Measurements from ENCODE around the gene ERVFRD-1.
"Not testable (repeated sequence)": the region's sequence is repeated elsewhere in the genome, so short reads cannot be mapped to it uniquely, and the experiment has no call there.

ERVFRD-1 gene

DNA sequence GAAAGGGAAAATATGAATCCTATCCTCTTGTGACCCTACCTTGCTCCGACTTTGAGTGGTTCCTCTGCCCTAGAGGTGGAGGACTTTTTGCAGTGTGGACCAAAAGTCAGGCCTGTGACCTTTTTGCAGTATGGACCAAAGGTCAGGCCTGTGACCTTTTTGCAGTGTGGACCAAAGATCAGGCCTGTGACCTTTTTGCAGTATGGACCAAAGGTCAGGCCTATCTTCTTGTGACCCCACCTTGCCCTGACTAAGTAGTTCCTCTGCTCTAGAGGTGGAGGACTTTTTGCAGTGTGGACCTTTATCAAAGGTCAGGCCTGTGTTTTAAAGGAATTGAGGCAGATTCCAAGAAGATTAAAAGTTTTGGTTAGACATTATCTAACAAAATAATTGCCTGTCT is 10.9 kb upstream of the ERVFRD-1 start:
- POLR2A ChIA-PET = no interaction called here

DNA sequence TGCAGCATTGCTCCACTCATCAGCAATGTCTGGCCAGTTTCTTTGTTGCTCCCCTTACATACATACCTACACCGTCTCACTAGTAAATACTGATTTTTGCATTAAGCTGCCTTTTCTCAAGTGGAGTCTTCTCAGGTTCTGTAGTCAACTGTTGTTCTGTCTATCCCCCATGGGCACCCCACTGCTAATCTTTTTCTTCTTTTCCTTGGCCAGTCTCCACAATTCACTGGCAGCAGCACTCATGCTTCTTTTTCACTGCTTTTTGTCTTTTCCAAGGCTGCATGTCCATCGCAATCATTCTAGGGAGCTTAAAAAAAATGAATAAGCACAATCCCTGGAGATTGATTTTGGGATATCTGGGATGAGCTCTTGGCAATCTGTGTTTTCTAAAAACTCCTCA is 10.3 kb upstream of the ERVFRD-1 start:
- DNase-seq (ENCODE audit: low read depth, low spot score) = no peak
- CTCF ChIA-PET = interaction anchor here (0.5 to 2.1 kb wide), 2 partner anchors 10 to 374 kb away, joined by 3 to 9 read pairs; no protein-coding TSS in a partner anchor
- H3K4me3 ChIP-seq (ENCODE audit: low read depth, low read length) = no peak overlapping the region
- TF ChIP-seq, protein P1, sequence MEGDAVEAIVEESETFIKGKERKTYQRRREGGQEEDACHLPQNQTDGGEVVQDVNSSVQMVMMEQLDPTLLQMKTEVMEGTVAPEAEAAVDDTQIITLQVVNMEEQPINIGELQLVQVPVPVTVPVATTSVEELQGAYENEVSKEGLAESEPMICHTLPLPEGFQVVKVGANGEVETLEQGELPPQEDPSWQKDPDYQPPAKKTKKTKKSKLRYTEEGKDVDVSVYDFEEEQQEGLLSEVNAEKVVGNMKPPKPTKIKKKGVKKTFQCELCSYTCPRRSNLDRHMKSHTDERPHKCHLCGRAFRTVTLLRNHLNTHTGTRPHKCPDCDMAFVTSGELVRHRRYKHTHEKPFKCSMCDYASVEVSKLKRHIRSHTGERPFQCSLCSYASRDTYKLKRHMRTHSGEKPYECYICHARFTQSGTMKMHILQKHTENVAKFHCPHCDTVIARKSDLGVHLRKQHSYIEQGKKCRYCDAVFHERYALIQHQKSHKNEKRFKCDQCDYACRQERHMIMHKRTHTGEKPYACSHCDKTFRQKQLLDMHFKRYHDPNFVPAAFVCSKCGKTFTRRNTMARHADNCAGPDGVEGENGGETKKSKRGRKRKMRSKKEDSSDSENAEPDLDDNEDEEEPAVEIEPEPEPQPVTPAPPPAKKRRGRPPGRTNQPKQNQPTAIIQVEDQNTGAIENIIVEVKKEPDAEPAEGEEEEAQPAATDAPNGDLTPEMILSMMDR (IDR thresholded peaks at IDR 0.05; ENCODE audit: insufficient read depth, low read length, missing control alignments) = no peak
- POLR2A ChIA-PET = no interaction called here

More for the DNA sequence above, 10.9 kb upstream of the ERVFRD-1 start:
- no peak for DNase-seq (ENCODE audit: low read depth, low spot score)
- CTCF ChIA-PET = interaction anchor here (0.5 to 2.1 kb wide), 2 partner anchors 9 to 374 kb away, joined by 3 to 9 read pairs; no protein-coding TSS in a partner anchor
- TF ChIP-seq, protein P1 (IDR thresholded peaks at IDR 0.05; ENCODE audit: insufficient read depth, low read length, missing control alignments) = no peak
- H3K4me3 ChIP-seq (ENCODE audit: low read depth, low read length) = no peak overlapping the region

DNA sequence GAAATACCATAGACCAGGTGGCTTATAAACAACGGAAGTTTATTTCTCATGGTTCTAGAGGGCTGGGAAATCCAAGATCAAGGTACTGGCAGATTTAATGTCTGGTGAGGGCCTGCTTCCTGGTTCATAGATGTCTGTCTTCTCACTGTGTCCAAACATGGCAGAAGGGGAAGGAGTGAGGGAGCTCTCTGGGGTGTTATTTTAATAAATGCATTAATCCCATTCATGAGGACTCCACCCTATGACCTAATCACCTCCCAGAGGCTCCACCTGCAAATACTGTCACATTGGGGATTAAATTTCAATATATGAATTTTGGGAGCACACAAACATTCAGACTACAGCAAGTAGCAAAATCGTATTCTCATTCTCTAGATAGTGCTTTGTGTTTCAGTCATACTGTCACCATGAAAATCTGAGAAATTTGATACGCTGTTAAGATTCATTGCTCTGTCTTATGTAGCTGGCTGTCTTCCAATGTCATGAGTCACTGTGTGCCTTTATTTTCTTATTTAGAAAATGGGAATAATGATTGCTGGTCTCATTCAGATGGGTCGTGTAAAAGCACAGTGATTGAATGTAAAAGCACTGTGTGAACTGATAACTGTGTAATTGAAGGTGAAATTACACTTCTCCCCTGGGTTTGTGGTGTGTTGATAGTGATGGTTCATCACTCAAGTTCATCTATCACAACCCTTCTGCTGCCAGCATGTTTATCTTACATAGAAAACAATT is 8.9 kb upstream of the ERVFRD-1 start:
- TF ChIP-seq, protein P1 (IDR thresholded peaks at IDR 0.05; ENCODE audit: insufficient read depth, low read length, missing control alignments) = no peak
- ChIA-PET CTCF (interaction anchor here (1.0 to 2.1 kb wide), 3 partner anchors 375 to 389 kb away, joined by 3 to 9 read pairs (median 4); no protein-coding TSS in a partner anchor), POLR2A (no interaction called here)
- no peak overlapping the region for H3K4me3 ChIP-seq (ENCODE audit: low read depth, low read length)
- no peak for DNase-seq (ENCODE audit: low read depth, low spot score)

DNA sequence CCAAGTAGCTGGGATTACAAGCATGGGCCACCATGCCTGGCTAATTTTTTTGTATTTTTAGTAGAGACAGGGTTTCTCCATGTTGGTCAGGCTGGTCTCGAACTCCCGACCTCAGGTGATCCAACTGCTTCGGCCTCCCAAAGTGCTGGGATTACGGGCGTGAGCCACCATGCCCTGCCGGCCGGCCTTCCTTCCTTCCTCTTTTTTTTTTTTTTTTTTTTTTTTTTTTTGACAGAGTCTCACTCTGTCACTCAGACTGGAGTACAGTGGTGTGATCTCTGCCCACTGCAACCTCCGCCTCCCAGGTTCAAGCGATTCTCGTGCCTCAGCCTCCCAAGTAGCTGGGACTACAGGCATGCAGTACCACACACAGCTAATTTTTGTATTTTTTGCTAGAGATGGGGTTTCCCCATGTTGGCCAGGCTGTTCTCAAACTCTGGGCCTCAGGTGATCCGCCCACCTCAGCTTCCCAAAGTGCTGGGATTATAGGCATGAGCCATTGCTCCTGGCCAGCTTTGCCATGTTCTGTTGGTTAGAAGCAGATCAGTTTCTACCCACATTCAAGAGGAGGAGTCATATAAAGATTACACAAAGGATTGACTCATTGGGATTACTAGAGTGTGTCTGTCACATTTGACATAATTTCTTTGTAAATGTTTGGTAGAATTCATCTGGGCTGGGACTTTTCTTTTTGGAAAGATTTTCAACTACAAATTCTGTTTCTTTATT is 4.4 kb upstream of the ERVFRD-1 start:
- DNase-seq (ENCODE audit: low read depth, low spot score); H3K4me3 ChIP-seq (ENCODE audit: low read depth, low read length); POLR2A ChIA-PET: not testable (repeated sequence)
- CTCF ChIA-PET = interaction anchor here (0.7 kb wide), 1 partner anchor 56 kb away, joined by 5 read pairs; no protein-coding TSS in a partner anchor

DNA sequence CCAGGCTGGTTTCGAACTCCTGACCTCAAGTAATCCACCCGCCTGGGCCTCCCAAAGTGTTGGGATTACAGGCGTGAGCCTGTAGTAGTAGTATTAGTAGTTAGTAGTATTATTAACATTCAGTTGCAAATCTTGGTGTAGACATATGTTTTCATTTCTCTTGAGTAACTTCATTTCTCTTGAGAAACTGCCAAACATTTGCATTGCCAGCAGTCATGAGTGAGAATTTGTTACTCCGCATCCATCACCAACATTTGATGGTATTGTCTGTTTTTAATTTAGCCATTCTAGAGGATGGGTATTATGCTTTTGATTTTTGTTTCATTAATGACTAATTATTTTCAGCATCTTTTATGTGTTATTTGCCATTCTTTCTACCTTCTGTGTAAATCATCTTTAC is 1.5 kb upstream of the ERVFRD-1 start:
- no peak overlapping the region for H3K4me3 ChIP-seq (ENCODE audit: low read depth, low read length)
- TF ChIP-seq, protein P1 (IDR thresholded peaks at IDR 0.05; ENCODE audit: insufficient read depth, low read length, missing control alignments) = no peak
- ChIA-PET POLR2A (no interaction called here), CTCF (interaction anchor here (0.6 to 1.6 kb wide), 6 partner anchors 8 to 463 kb away, joined by 3 to 4 read pairs (median 4); no protein-coding TSS in a partner anchor)
- no peak for DNase-seq (ENCODE audit: low read depth, low spot score)

DNA sequence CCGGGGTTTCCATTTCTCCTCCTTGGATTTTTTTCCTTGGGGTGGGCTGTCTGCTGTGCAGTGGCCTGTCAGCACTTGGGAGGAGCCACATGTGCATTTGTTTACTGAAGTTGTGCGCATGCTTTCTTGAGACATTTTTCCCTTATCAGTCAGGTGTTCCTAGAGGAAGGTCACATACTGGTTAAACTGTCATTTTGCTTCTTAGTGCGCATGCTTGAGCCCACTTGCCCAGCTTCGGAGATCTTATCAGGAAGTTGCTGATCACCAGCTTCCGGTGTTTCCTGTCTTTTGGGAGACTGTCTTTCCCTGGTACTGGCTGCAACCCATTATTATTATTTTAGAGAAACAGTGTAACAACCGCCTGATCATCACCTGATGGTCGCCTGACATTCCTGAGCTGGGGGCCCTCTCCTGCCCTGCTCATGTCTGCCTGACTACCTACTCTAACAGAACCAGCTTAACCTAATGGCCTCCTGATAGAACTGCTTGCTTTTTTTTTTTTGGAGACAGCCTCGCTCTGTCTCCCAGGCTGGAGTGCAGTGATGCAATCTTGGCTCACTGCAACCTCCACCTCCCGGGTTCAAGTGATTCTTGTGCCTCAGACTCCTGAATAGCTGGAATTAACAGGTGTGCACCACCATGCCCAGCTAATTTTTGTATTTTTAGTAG is 378 bp upstream of the ERVFRD-1 start:
- TF ChIP-seq, protein P1 (IDR thresholded peaks at IDR 0.05; ENCODE audit: insufficient read depth, low read length, missing control alignments) = no peak
- ChIA-PET CTCF (interaction anchor here (1.0 to 1.2 kb wide), 2 partner anchors 31 to 61 kb away, joined by 3 to 4 read pairs; no protein-coding TSS in a partner anchor), POLR2A (interaction anchor here (0.7 kb wide), 1 partner anchor 12 kb away, joined by 3 read pairs; no protein-coding TSS in a partner anchor)
- DNase-seq (ENCODE audit: low read depth, low spot score) = no peak
- H3K4me3 ChIP-seq (ENCODE audit: low read depth, low read length) = no peak overlapping the region

Measured in AG04449 (cell line).